ENCODE data around the gene UBE2K.
"Not testable (repeated sequence)": the region's sequence is repeated elsewhere in the genome, so short reads cannot be mapped to it uniquely, and the experiment has no call there.

UBE2K gene

DNA sequence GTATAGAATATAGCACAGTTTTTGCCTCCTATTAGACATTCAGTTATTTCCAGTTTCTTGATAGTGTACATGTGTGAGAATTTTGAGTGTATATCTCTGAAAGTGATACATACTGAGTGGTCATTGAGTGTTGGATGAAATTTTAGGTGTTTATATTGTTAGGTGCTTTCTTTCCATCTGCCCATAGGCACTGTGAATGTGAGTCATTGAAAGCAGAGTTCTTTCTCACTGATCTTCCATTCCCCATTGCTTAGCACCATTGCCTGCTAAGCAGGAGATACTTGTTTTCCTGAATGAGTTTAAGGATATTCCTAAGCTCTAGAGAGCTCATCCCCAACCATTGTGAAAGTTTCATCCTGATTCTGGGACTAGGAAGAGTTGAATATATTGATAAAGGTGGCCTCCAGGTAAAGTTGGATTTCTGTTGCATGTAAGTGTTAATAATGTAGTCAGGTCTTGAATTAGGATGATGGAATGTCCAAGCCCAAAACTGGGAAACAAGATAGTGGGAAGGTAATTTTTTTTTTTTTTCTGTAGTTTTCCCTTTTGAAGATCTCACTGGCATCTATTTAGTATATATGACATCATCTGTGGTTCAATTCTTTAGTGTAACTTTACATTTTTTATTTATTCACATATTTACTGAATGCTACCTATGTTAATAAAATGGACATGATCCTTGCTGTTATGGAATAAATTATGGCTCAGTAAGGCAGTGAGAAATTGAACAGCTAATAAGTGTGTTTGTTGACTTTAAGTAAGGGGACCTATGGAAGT is 22.1 kb downstream of the UBE2K start:
- DNase-seq (ENCODE audit: insufficient read length, low spot score) (no peak), FAIRE-seq (no peak)
- TF ChIP-seq, protein P1, sequence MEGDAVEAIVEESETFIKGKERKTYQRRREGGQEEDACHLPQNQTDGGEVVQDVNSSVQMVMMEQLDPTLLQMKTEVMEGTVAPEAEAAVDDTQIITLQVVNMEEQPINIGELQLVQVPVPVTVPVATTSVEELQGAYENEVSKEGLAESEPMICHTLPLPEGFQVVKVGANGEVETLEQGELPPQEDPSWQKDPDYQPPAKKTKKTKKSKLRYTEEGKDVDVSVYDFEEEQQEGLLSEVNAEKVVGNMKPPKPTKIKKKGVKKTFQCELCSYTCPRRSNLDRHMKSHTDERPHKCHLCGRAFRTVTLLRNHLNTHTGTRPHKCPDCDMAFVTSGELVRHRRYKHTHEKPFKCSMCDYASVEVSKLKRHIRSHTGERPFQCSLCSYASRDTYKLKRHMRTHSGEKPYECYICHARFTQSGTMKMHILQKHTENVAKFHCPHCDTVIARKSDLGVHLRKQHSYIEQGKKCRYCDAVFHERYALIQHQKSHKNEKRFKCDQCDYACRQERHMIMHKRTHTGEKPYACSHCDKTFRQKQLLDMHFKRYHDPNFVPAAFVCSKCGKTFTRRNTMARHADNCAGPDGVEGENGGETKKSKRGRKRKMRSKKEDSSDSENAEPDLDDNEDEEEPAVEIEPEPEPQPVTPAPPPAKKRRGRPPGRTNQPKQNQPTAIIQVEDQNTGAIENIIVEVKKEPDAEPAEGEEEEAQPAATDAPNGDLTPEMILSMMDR (IDR thresholded peaks at IDR 0.05; ENCODE audit: insufficient read depth, missing control alignments), result no peak

DNA sequence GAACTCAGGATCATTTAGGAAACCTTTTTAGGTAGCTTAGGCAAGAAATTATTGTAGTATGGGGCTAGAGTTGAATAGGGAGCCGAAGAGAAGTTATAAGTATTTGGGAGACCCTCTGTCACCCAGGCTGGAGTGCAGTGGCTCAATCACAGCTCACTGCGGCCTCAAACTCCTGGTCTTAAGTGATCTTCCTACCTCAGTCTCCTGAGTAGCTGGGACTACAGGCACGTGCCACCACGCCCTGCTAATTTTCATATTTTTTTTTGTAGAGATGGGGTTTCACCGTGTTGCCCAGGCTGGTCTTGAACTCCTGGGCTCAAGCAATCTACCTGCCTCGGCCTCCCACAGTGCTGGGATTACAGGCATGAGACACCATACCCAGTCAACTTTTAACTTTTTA is 23.3 kb downstream of the UBE2K start:
- not testable (repeated sequence) for FAIRE-seq; DNase-seq (ENCODE audit: insufficient read length, low spot score)

DNA sequence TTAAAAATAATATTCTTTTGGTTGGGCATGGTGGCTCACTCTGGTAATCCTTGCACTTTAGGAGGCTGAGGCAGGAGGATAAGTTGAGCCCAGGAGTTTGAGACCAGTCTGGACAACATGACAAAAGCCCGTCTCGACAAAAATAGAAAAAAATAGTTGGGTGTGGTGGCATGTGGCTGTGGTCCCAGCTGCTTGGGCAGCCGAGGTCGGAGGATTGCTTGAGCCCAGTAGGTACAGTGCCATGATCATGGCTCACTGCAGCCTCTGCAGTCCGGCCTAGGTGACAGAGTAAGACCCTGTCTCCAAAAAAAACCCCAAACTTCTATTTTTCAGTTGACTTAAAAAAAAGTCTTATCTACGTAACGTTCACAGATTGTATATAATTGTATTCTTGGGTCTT is 23.9 kb downstream of the UBE2K start:
- TF ChIP-seq, protein P1 (IDR thresholded peaks at IDR 0.05; ENCODE audit: insufficient read depth, missing control alignments), result no peak
- no peak for DNase-seq (ENCODE audit: insufficient read length, low spot score)
- FAIRE-seq, result no peak

DNA sequence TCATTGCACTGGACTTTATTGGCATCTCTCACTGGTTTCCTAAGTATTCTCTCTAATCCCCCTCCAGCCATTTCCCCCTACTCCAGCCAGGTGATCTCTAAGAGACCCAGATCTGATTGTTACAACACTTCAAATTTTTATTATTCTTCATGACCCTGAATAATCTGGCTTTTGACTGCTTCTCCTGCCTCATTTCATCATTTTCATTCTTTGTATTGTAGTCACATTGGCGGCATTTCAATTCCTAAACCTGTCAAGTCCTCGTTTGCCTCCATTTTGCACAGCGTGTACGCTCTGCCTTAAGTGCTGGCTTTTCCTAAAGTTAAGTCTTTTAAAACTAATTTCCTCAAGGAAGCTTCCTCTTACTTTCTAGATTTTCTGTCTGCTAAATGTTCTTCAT is 31.6 kb downstream of the UBE2K start:
- DNase-seq (ENCODE audit: insufficient read length, low spot score), result no peak
- FAIRE-seq, result no peak
- TF ChIP-seq, protein P1 (IDR thresholded peaks at IDR 0.05; ENCODE audit: insufficient read depth, missing control alignments), result no peak

DNA sequence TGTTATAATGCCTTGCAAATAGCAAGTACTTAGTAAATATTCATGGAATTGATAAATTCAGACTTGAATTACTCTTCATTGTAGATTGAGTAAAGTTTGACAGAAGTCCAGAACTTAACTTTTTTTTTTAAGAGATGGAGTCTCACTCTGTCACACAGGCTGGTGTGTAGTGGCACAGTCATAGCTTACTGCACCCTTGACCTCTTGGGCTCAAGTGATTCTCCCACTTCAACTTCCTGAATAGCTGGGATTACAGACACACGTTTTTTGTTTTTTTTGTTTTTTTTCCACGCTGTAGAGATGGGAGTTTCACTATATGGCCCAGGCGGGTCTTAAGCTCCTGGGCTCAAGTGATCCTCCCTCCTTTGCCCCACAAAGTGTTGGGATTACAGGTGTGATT is 32.1 kb downstream of the UBE2K start:
- FAIRE-seq (no peak), DNase-seq (ENCODE audit: insufficient read length, low spot score) (no peak)
- TF ChIP-seq, protein P1 (IDR thresholded peaks at IDR 0.05; ENCODE audit: insufficient read depth, missing control alignments), result no peak

DNA sequence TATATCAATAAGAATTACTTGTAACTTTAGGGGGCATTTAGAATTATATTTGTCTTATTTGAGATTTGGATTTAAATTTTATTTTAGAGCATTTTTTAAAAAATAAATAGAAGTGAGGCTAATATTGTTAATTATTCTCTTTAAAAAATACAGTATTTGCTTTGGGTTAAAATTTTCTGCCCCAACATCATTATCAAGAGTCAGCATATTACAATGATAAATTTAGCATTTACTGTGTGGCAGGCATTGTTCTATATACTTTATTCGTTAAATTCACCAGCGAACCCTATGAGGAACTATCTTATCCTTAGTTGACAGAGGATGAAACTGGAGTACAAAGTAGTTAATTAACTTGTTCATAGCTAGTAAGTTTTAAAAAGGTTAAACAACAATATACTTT is 34.0 kb downstream of the UBE2K start:
- TF ChIP-seq, protein P1 (IDR thresholded peaks at IDR 0.05; ENCODE audit: insufficient read depth, missing control alignments), result no peak
- FAIRE-seq (no peak), DNase-seq (ENCODE audit: insufficient read length, low spot score) (no peak)

DNA sequence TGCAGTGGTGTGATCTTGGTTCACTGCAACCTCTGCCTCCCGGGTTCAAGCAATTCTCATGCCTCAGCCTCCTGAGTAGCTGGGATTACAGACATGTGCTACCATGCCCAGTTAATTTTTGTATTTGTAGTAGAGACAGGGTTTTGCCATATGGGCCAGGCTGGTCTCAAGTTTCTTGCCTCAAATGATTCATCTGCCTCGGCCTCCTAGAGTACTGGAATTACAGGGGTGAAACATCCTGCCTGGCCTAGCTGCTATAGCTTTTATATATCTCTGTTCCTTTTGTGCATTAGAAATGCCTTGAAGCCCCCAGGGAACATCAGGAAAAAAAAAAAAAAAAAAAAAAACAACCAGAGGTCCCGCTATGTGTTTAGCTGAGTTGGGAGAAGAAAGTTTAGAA is 34.8 kb downstream of the UBE2K start:
- TF ChIP-seq, protein P1 (IDR thresholded peaks at IDR 0.05; ENCODE audit: insufficient read depth, missing control alignments), result no peak
- DNase-seq (ENCODE audit: insufficient read length, low spot score) (no peak), FAIRE-seq (no peak)

DNA sequence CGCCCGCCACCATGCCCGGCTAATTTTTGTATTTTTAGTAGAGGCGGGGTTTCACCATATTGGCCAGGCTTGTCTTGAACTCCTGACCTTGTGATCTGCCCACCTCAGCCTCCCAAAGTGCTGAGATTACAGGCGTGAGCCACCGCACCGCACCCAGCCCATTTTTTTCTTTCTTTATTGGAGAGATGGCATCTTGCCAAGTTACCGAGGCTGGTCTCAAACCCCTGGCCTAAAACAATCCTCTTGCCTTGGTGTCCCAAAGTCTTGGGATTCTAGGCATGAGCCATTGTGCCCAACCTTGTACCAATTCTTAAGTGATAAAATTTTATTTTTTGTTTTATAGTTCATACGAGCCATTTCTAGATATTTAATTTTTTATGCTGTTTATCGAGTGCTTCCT is 41.7 kb downstream of the UBE2K start:
- FAIRE-seq; DNase-seq (ENCODE audit: insufficient read length, low spot score): not testable (repeated sequence)

All from D721Med (cell line).